HepG2 (cell line): ENCODE results near the gene NFS1. TPM values are rescaled to one million over a fixed set of nuclear protein-coding genes. Genes with fewer than 3 reads are reported as not detected.
A peak's percentile ranks its signal among the peaks of the same experiment; 100 is the strongest.

Experiments used
- ARNT ChIP-seq: fragments of 450-650 bp; IDR thresholded peaks from 2 replicates; pipeline ENCODE4 v1.6.1; 2017
- CC2D1A ChIP-seq: sonication (generic); formaldehyde crosslinking; IDR thresholded peaks from 2 replicates; pipeline ENCODE4 v1.8.1; 2023; ENCODE audit warnings: mild to moderate bottlenecking, missing genetic modification reagents
- CENPX ChIP-seq: sonication (generic); formaldehyde crosslinking; IDR thresholded peaks from 2 replicates; pipeline ENCODE4 v1.9.0; 2021; ENCODE audit warnings: mild to moderate bottlenecking, missing genetic modification reagents, moderate library complexity
- DNMT3B ChIP-seq: conservative IDR thresholded peaks from 2 replicates; pipeline ENCODE4 v1.6.1; 2016; ENCODE audit warnings: missing biosample characterization, control low read depth
- EEA1 ChIP-seq: sonication (generic); formaldehyde crosslinking; IDR thresholded peaks from 2 replicates; pipeline ENCODE4 v1.5.1; 2020; ENCODE audit warnings: mild to moderate bottlenecking, missing genetic modification reagents, borderline replicate concordance
- GATAD1 ChIP-seq: IDR thresholded peaks from 2 replicates; pipeline ENCODE4 v1.6.1; 2016; ENCODE audit warnings: missing genetic modification reagents, missing compliant biosample characterization
- HIVEP1 ChIP-seq: sonication (generic); formaldehyde crosslinking; IDR thresholded peaks from 2 replicates; pipeline ENCODE4 v1.4.0; 2020; ENCODE audit warnings: mild to moderate bottlenecking, missing genetic modification reagents
- MIER2 ChIP-seq: IDR thresholded peaks from 2 replicates; pipeline ENCODE4 v1.6.1; 2016; ENCODE audit warnings: missing biosample characterization, missing genetic modification reagents
- NCOA1 ChIP-seq: sonication (generic); formaldehyde crosslinking; IDR thresholded peaks from 2 replicates; pipeline ENCODE4 v1.9.0; 2021; ENCODE audit warnings: missing genetic modification reagents
- SKI ChIP-seq: fragments of 450-650 bp; IDR thresholded peaks from one replicate; pipeline ENCODE4 v1.6.1; 2018; ENCODE audit warnings: mild to moderate bottlenecking; ENCODE audit not compliant: partially characterized antibody
- YEATS2 ChIP-seq: sonication (generic); formaldehyde crosslinking; IDR thresholded peaks from 2 replicates; pipeline ENCODE4 v1.4.0; 2020; ENCODE audit warnings: missing genetic modification reagents, borderline replicate concordance
- ZBTB1 ChIP-seq: sonication (generic); formaldehyde crosslinking; IDR thresholded peaks from 2 replicates; pipeline ENCODE4 v1.4.0; 2020; ENCODE audit warnings: missing genetic modification reagents, borderline replicate concordance
- ZFP36L1 ChIP-seq: sonication (generic); formaldehyde crosslinking; IDR thresholded peaks from 2 replicates; pipeline ENCODE4 v1.8.0; 2022; ENCODE audit warnings: mild to moderate bottlenecking, missing genetic modification reagents, moderate library complexity
- ZNF101 ChIP-seq: sonication (generic); formaldehyde crosslinking; IDR thresholded peaks from 2 replicates; pipeline ENCODE4 v1.4.0; 2020; ENCODE audit warnings: mild to moderate bottlenecking, low read depth, missing genetic modification reagents, borderline replicate concordance
- ZNF232 ChIP-seq: sonication (generic); formaldehyde crosslinking; IDR thresholded peaks from 2 replicates; pipeline ENCODE4 v1.4.0; 2020; ENCODE audit warnings: missing genetic modification reagents, borderline replicate concordance
- ZNF44 ChIP-seq: sonication (generic); formaldehyde crosslinking; IDR thresholded peaks from 2 replicates; pipeline ENCODE4 v1.5.1; 2020; ENCODE audit warnings: mild to moderate bottlenecking, missing genetic modification reagents
- ZNF546 ChIP-seq: sonication (generic); formaldehyde crosslinking; conservative IDR thresholded peaks from 2 replicates; pipeline ENCODE4 v1.8.1; 2023; ENCODE audit warnings: mild to moderate bottlenecking, missing genetic modification reagents
- ZNF564 ChIP-seq: sonication (generic); formaldehyde crosslinking; IDR thresholded peaks from 2 replicates; pipeline ENCODE4 v1.8.1; 2023; ENCODE audit warnings: mild to moderate bottlenecking, missing genetic modification reagents
- ZNF780A ChIP-seq: sonication (generic); formaldehyde crosslinking; IDR thresholded peaks from 2 replicates; pipeline ENCODE4 v1.8.0; 2022; ENCODE audit warnings: mild to moderate bottlenecking, missing genetic modification reagents, moderate library complexity
- ZNF781 ChIP-seq: sonication (generic); formaldehyde crosslinking; IDR thresholded peaks from 2 replicates; pipeline ENCODE4 v1.5.1; 2020; ENCODE audit warnings: borderline replicate concordance, mild to moderate bottlenecking, missing genetic modification reagents; ENCODE audit errors: not compliant biosample characterization
- ZSCAN29 ChIP-seq: sonication (generic); formaldehyde crosslinking; conservative IDR thresholded peaks from 2 replicates; pipeline ENCODE4 v1.4.0; 2020; ENCODE audit warnings: mild to moderate bottlenecking, missing genetic modification reagents
- polyA plus RNA-seq, 8 experiments: library from polyadenylated mRNA; depleted of rRNA in 3 of 8; stranded (reverse) in 7 of 8; unstranded in 1 of 8; fragments of >200 nt; fragmentation: Illumina TruSeq in 4 of 8; extraction: Trizol in 4 of 8; gene quantifications; 2 replicates each; pipeline versions ENCODE4 v1.2.1 to v1.2.3, GENCODE V29; 2011 to 2016; ENCODE audit warnings: low read depth in 4 of 8, missing spikeins in 1 of 8, mixed read lengths in 1 of 8; ENCODE audit not compliant: insufficient read depth in 1 of 8
- total RNA-seq, 5 experiments: library from RNA; depleted of rRNA; stranded (reverse); fragments of >200 nt; fragmentation: Illumina TruSeq; extraction: Trizol; gene quantifications; 2 replicates each; pipeline ENCODE4 v1.2.3, GENCODE V29; 2016; ENCODE audit warnings: low read depth in 1 of 5
- TF ChIP-seq, protein P1 (sequence below): sonication (generic); formaldehyde crosslinking; IDR thresholded peaks from 2 replicates; pipeline ENCODE4 v1.4.0; 2020; ENCODE audit warnings: missing genetic modification reagents, mild to moderate bottlenecking, borderline replicate concordance
- TF ChIP-seq, protein P2 (sequence below): sonication (generic); formaldehyde crosslinking; IDR thresholded peaks from 2 replicates; pipeline ENCODE4 v1.5.1; 2020; ENCODE audit warnings: mild to moderate bottlenecking, missing genetic modification reagents, borderline replicate concordance

The NFS1 gene
- total and polyA plus RNA-seq, 2 of the 13 experiments (the other 11 are each of a cell fraction or from before 2014, with no cell fraction given), result 65.9 to 88.1 TPM

DNA sequence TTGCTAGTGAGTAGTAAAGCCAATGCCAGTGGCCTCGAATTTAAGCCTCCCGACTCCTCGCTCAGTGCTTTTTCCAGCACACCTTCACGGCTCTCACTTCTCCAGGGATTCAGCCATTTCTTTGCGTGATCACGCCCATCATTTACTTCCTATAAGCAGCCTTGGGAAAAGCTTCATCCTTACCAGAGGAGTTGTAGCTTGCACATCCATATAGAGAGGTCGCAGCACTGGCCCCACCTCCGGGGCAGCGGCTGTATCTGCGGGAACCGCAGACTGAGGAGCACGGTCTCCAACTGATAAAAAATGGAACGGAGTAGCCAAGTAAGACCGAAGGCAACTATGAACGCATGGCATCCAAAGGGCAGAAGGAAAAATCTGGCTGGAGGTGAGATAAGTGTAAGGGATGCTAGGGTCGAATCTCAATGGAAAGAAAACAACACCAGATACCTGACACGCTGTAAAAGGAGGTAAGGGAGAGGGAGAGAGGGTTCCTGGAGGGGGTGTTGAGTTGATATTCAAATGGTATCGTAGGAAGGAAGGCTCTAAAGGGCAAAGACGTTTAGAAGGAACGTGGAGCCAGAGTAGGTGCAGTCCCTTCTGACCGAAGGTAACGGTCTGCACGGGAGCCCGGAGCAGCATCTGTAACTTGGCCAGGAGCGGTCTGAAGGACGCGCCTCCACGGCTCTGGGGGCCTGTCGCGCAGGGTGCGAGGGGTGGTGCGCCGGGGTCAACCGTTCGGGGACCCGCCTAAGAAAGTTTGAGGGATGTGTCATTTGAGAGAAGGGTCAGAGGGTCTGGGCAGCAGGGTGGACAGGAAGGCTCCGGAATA is 640 bp downstream of the NFS1 start (continued):
- TF ChIP-seq CENPX (CRISPR knock-in tag), result no peak
- no peak for TF ChIP-seq SKI
- peak; percentile 14; the same call in 1 of the 2 replicates for TF ChIP-seq ZFP36L1 (CRISPR knock-in tag)
- TF ChIP-seq ZNF101, result 0 out of 2 replicates have a peak, but pooled peaks have one; percentile 16
- peak; percentile 27; the same call in 1 of the 2 replicates for TF ChIP-seq EEA1 (CRISPR knock-in tag)
- no peak for TF ChIP-seq NCOA1 (CRISPR knock-in tag)
- peak; percentile 47 for TF ChIP-seq ZNF781 (CRISPR knock-in tag)
- no peak for TF ChIP-seq GATAD1
- no peak for TF ChIP-seq ZNF232 (CRISPR knock-in tag)
- no peak; the same call in 1 of the 2 replicates for TF ChIP-seq CC2D1A (CRISPR knock-in tag)
- TF ChIP-seq ARNT, result no peak
- TF ChIP-seq ZNF44 (CRISPR knock-in tag), result peak; percentile 79; the same call in 1 of the 2 replicates
- TF ChIP-seq DNMT3B (CRISPR knock-in tag), result no peak; the same call in 1 of the 2 replicates
- no peak for TF ChIP-seq HIVEP1 (CRISPR knock-in tag)
- TF ChIP-seq, protein P1, sequence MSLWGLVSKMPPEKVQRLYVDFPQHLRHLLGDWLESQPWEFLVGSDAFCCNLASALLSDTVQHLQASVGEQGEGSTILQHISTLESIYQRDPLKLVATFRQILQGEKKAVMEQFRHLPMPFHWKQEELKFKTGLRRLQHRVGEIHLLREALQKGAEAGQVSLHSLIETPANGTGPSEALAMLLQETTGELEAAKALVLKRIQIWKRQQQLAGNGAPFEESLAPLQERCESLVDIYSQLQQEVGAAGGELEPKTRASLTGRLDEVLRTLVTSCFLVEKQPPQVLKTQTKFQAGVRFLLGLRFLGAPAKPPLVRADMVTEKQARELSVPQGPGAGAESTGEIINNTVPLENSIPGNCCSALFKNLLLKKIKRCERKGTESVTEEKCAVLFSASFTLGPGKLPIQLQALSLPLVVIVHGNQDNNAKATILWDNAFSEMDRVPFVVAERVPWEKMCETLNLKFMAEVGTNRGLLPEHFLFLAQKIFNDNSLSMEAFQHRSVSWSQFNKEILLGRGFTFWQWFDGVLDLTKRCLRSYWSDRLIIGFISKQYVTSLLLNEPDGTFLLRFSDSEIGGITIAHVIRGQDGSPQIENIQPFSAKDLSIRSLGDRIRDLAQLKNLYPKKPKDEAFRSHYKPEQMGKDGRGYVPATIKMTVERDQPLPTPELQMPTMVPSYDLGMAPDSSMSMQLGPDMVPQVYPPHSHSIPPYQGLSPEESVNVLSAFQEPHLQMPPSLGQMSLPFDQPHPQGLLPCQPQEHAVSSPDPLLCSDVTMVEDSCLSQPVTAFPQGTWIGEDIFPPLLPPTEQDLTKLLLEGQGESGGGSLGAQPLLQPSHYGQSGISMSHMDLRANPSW, result no peak
- no peak for TF ChIP-seq ZNF546 (CRISPR knock-in tag)
- TF ChIP-seq MIER2 (CRISPR knock-in tag), result no peak
- TF ChIP-seq, protein P2, sequence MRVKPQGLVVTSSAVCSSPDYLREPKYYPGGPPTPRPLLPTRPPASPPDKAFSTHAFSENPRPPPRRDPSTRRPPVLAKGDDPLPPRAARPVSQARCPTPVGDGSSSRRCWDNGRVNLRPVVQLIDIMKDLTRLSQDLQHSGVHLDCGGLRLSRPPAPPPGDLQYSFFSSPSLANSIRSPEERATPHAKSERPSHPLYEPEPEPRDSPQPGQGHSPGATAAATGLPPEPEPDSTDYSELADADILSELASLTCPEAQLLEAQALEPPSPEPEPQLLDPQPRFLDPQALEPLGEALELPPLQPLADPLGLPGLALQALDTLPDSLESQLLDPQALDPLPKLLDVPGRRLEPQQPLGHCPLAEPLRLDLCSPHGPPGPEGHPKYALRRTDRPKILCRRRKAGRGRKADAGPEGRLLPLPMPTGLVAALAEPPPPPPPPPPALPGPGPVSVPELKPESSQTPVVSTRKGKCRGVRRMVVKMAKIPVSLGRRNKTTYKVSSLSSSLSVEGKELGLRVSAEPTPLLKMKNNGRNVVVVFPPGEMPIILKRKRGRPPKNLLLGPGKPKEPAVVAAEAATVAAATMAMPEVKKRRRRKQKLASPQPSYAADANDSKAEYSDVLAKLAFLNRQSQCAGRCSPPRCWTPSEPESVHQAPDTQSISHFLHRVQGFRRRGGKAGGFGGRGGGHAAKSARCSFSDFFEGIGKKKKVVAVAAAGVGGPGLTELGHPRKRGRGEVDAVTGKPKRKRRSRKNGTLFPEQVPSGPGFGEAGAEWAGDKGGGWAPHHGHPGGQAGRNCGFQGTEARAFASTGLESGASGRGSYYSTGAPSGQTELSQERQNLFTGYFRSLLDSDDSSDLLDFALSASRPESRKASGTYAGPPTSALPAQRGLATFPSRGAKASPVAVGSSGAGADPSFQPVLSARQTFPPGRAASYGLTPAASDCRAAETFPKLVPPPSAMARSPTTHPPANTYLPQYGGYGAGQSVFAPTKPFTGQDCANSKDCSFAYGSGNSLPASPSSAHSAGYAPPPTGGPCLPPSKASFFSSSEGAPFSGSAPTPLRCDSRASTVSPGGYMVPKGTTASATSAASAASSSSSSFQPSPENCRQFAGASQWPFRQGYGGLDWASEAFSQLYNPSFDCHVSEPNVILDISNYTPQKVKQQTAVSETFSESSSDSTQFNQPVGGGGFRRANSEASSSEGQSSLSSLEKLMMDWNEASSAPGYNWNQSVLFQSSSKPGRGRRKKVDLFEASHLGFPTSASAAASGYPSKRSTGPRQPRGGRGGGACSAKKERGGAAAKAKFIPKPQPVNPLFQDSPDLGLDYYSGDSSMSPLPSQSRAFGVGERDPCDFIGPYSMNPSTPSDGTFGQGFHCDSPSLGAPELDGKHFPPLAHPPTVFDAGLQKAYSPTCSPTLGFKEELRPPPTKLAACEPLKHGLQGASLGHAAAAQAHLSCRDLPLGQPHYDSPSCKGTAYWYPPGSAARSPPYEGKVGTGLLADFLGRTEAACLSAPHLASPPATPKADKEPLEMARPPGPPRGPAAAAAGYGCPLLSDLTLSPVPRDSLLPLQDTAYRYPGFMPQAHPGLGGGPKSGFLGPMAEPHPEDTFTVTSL (CRISPR knock-in tag), result no peak; the same call in 1 of the 2 replicates
- no peak for TF ChIP-seq ZNF780A
- TF ChIP-seq ZNF564 (CRISPR knock-in tag), result no peak
- no peak for TF ChIP-seq ZBTB1 (CRISPR knock-in tag)
- TF ChIP-seq ZSCAN29 (CRISPR knock-in tag), result 0 out of 2 replicates have a peak, but pooled peaks have one; percentile 20
- no peak for TF ChIP-seq YEATS2 (CRISPR knock-in tag)
